Suppressor macrophage treated with lipopolysaccharide for 1 hour (primary cell): Measurements from ENCODE around the gene ZNF385B.
A peak's percentile ranks its signal among the peaks of the same experiment; 100 is the strongest.
"Not testable (repeated sequence)": the region's sequence is repeated elsewhere in the genome, so short reads cannot be mapped to it uniquely, and the experiment has no call there.

Experiments
- DNase-seq, 3 donors: peaks; one replicate each; pipeline ENCODE4 v3.0.0-alpha.2; 2020 to 2022

Gene ZNF385B

DNA sequence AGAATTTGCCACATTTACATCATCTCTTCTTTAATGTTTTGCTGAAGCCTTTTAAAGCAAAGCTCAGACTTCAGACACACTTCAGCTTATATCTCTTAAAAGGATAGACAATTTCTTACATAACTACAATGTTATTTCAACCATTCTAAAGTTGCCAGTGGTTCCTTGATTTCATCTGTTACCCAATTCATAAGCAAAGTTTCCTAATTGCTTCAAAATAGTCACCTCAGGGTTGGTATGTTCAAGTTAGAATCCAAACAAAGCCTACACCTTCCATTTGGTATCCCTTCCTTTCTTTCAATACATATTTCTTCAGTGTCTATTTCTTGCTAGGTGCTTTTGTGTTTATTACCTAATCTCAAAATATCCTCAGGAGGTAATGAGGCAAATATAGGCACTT lies 60.6 kb downstream of the ZNF385B start:
- DNase-seq = no peak

- DNase-seq = no peak
Measured at GRCh38 chr2:179796213-179797007, 65.0 kb downstream of the ZNF385B start.

DNA sequence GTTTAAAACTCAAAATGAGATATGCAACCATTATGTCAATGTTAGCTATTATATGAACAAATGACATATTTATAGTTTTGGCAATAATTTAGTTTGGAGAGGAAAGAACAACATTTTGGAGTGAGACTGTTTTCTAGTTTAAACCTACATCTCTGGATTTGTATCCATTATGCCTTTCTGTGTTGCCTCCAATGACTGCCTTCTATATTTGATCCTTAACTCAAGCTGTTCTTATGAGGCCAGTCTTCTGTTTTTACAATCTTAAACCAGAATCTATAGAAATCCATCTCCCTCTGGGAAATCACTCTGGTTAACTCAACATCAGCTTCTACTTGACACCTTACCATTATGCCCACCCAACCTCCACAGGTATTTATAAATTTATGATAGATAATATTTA lies 67.5 kb downstream of the ZNF385B start:
- no peak for DNase-seq

GRCh38 chr2:179793238-179793637 lies 68.2 kb downstream of the ZNF385B start:
- no peak for DNase-seq

GRCh38 chr2:179790235-179791217 lies 70.9 kb downstream of the ZNF385B start:
- DNase-seq = no peak

DNA sequence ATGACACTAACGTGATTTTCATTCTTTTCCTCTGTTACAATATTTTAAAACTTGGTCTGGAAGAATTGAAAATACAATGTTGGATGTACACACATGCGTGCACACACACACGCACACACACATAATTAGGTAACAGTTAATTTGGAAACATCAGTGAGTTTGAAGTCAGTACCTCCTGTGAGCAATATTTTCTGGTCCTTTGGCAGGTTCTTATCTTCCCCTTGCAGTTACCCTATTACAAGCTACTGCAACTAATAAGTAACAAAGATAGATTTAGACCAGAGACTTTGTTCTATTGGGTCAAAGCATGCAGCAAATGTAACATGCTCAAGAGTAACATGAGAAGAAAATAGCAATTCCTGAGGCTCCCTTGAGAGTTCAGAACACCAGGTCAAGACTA lies 73.3 kb downstream of the ZNF385B start:
- no peak for DNase-seq

GRCh38 chr2:179787601-179788000 lies 73.8 kb downstream of the ZNF385B start:
- DNase-seq = no peak

DNA sequence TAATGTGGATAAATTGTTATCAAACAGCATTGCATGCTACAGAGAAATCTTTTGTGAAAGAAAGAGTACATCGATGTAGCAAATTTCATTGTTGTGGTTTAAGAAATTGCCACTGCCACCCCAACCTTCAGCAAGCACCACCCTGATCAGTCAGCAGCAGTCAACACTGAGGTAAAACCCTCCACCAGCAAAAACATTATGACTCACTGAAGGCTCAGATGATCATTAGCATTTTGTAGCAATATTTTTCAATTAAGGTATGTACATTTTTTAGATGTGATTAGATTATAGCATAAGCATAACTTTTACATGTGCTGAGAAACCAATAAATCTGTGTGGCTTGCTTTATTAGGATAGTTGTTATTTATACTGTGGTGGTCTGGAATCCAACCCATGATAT lies 75.5 kb downstream of the ZNF385B start:
- no peak for DNase-seq

- DNase-seq = not testable (repeated sequence)
Measured at GRCh38 chr2:179782346-179782745, 79.1 kb downstream of the ZNF385B start.

- DNase-seq = no peak
Measured at GRCh38 chr2:179773986-179774385, 87.4 kb downstream of the ZNF385B start.

- no peak for DNase-seq
Measured at GRCh38 chr2:179772346-179772745, 89.1 kb downstream of the ZNF385B start.

- DNase-seq = no peak
Measured at GRCh38 chr2:179771791-179772190, 89.6 kb downstream of the ZNF385B start.

DNA sequence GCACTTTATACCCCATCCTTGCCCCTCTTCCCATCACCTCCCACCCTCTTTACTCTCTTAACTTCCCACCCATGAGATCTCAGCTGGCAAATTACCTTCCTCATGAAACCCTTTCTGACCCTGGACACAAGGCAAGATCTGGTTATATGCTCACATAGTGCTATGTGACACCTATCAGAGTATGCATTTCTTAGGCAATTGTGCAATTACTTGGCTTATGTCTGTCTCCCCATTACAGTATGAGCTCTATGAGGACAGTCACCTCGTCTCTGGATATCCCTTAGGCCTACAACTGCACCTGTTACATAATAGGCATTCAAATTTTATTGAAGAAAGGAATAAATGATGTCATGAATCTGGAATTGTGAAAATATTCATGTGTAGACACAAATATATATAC lies 91.4 kb downstream of the ZNF385B start:
- DNase-seq = no peak

DNA sequence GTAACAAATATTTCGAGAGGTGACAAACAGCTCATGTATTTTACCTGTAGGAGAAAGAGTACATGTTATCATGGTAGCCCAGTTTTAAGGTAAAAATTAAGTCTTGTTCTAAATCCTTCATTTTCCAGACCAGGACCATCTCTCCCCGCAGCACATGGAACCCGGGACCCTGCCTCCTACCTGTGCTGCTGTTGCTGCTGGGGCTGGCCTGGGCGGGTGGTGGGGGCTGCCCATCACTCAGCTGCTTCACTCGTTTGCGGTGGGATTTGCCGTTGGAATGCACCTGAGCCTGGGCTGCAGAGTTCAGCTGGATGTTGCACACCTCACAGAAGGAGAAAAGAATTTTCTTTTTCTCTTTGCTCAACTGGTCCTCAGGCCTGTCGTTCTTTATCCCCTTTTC lies 92.1 kb downstream of the ZNF385B start:
- no peak for DNase-seq

- no peak for DNase-seq
Measured at GRCh38 chr2:179768765-179769164, 92.6 kb downstream of the ZNF385B start.

DNA sequence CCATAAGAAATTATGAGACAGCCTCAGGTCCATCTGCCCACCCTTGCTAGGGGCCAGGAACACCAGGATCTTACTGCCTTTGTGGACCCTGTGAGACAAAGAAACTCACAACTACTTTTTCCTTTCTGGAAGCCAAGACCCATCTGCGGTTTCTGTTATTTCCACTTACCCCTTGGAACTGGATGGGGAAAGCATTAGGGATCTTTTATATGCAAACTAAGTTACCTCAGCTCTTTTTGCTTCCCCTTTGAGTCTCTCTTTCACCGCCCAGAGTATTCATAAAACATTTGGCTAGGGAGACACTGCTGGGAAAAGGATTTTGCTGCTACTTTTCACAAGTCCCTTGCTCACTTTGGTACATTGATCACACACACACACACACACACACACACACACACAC lies 95.7 kb downstream of the ZNF385B start:
- DNase-seq = no peak

- no peak for DNase-seq
Measured at GRCh38 chr2:179764710-179765109, 96.7 kb downstream of the ZNF385B start.

DNA sequence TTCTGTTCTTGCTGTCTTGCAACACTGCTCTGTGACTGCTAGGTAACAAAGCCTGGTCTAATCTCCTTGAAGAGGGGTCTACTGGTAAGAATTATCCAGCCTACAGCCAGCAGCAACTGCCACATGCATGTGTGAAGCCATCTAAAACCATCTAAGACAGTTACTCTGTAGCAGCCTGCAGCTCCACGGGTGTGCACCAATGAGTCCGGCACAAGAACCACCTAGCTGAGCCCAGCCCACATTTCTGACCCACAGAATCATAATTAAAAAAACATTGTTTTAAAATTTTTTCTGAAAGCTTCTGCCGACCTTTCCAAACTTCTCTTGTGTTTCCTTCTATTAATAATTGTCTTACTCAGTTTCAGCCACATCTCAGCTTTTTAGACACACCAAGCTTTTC lies 102.8 kb downstream of the ZNF385B start:
- DNase-seq = no peak

GRCh38 chr2:179751163-179751809 lies 110.1 kb downstream of the ZNF385B start:
- peak; percentile 3 to 55 (median 52) for DNase-seq

GRCh38 chr2:179749210-179749609 lies 112.2 kb downstream of the ZNF385B start:
- no peak for DNase-seq

- DNase-seq = no peak
Measured at GRCh38 chr2:179746981-179747380, 114.4 kb downstream of the ZNF385B start.

DNA sequence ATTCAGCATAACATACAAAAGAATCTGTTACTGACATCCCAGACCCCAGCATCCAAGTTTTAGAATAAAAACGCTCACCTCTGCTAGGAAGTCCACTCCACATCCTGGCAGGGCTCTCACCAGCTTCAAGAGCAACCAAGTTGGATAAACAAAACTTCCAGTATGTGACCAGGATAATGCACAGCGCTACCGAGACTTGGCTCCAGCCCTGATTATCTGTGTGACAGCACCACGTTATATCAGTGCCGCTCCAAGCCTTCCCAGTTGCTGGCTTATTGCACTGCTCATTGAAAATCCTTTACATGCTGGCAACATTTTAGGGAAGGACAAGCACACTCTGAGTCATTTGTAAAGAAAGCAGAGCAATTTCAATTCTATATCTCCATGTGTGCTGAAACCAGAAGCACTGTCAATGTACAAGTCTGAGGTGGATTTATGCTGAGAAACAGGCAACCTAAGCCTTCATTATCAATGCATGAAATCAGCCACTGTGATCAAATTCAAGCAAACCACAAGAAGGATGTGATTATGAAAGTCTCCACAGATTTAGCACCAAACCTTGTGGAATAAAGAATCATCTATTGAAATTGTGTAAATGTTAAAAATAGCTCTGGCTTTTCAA lies 115.7 kb downstream of the ZNF385B start:
- DNase-seq = no peak

GRCh38 chr2:179744401-179744800 lies 117.0 kb downstream of the ZNF385B start:
- DNase-seq = no peak
